NCI-H2029 (cell line): Measurements from ENCODE around the gene BTG3.
A peak's percentile ranks its signal among the peaks of the same experiment; 100 is the strongest.

ENCODE experiments used
- DNase-seq: peaks from one replicate; lab custom pipeline; 2025; lab: John Stamatoyannopoulos, UW

The BTG3 gene, protein sequence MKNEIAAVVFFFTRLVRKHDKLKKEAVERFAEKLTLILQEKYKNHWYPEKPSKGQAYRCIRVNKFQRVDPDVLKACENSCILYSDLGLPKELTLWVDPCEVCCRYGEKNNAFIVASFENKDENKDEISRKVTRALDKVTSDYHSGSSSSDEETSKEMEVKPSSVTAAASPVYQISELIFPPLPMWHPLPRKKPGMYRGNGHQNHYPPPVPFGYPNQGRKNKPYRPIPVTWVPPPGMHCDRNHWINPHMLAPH

DNA sequence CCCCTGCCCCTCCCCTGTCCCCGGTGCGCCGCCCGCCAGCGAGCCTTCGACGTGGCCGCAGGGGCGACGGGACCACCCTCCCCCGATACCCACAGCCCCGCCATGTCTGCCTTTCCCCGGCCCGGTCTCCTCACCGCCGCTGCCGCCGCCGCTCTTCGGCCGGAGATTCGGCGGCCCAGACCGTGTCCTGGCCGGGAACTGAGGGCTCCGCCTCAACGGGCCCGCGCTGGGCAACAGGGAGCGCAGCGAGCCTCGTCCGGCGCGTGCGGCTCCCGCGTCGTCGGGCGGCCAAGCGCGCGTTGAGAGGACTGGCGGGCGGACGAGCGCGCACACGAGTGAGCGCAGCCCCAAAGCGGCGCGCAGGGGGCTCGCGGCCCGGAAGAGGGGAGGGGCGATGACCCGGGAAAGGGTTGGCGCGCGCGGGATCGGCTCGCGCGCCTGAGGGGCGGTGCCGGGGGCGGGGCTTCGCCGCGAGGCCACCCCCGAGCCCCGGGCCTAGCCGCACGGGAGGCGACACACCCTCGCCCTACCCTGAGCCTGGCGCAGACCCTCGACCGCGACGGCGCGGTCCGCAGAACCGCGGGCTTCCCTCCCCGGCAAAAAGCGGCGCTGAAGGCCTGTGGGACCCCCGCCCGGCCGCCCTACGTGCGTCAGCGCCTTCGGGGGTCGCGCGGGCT is at the start of gene BTG3:
Gene BTG3 (minus strand): TSS at position 337 of the 677 bp plus-strand sequence. CDS start 3,757 bp downstream, outside the sequence.
- peak; percentile 73 for DNase-seq

DNA sequence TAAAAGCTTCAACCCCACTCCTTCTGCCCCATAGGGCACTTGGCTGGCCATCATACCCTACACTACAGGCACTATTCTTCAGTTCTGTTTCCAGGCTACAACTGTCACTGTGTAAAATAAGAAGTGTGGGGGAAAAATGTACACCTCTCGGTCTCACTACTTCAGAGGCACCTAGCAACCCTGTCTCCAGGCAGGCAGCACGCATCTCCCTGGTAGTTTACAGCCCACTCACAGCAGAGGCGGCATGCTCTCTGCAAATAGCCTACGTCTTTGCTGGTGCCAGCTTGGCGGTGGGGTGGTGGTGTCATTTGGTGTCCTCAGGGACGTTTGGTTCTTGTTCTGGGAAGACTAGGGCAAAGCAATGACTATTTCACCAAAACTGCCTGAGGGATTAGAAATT is 48.2 kb upstream of the BTG3 start:
- no peak for DNase-seq

DNA sequence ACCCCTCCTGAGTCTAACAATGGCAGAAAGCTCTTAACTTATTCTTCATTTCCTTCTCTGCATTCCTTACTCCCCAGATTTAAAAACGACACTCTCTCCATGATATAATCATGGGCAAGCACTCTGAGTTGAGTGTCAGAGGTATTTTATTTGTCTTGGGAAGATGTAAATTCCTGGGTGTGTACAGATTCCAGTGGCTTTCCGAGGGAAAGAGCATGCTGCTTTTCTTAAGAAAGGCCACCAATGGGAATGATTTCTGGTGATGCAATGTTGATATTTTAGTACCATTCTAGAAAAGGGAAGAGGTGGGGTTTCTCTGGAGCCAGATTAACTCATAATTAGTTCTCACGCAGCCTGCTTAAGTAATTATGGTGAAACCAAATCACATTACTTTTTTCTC is 47.8 kb upstream of the BTG3 start:
- DNase-seq, result no peak

DNA sequence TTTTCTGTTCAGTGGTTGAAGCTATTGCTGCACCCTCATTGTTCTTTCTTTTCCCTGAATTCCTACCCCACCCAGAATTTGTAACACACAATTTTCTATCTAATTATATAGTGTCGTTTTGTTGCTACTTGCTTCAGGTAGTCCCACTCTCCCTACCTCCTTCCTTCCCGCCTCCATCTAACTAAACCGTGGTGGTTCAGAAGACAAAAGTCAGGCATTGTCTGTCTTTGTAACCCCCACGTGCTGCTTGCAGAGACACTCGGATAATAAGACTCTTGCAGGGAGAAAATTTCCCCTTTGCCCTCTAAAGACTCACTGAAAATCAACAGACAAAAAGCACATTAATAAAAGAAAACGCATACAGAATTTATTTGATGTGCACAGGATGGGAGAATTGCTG is 46.2 kb upstream of the BTG3 start:
- no peak for DNase-seq

DNA sequence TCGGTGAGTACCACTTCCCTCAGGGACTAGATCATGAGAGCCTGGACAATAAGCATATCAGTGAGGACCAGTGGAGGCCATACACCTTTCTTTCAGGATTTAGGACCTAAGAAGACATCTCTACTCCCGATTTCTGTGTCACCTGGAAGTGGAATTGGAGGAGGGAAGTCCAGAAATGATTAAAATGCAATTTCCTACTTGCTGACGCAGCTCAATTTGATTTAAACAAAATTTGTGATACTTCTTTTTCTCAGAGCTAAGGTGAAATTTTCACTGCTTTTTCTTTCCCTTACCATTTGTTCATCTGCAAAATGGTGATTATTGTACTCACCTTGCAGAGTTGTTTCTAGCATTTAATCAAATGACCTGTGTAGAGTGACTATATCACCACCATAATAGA is 38.8 kb upstream of the BTG3 start:
- no peak for DNase-seq

DNA sequence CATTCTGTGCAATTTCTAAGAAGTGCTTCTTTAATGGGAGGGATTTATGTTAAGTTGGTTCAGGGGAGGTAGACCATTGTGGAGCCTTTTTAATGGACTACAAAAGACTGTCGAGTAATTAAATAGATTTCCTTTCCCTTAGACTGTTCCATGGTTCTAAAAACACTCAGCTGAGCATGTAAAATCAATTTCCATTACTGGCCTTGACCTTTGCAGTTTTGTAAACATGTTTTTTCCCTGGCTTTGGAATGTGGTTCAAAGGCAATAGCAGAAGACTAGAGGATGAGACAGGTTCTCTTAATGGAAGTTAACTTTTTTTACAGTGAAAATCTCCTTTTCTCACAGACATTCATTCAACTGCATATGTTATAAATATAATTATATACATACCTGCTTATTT is 37.6 kb upstream of the BTG3 start:
- DNase-seq, result no peak

DNA sequence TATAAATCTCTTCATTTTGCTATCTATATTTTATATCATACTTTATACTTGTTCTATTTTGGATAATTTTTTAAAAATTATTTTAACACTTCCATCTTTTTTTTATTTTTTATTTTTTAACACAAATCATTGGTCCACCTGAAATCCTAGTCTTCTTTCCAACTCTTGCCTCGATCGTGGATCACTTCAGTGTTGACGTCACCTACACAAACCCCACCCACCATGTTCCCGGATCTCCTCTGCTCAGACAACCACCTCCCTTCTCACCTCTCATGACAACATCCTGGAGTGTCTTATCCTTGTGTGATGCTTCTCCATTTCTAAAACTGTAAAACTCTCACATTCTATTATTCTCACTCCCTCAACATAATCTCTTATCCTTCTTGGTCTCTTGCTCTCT is 34.1 kb upstream of the BTG3 start:
- no peak for DNase-seq

DNA sequence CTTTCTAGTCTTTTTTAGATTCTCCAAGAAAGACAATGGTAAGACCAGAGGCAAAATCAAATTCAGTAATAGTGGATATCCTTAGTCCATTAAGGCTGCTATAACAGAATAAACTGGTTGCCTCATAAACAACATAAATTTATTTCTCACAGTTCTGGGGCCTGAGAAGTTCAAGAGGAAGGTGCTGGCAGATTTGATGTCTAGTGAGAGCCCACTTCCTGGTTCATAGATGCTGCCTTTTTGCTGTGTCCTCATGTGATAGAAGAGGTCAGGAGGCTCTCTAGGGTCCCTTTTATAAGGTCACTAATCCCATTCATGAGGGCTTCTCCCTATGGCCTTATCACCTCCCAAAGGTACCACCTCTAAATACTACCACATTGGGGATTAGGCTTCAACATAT is 31.5 kb upstream of the BTG3 start:
- no peak for DNase-seq

DNA sequence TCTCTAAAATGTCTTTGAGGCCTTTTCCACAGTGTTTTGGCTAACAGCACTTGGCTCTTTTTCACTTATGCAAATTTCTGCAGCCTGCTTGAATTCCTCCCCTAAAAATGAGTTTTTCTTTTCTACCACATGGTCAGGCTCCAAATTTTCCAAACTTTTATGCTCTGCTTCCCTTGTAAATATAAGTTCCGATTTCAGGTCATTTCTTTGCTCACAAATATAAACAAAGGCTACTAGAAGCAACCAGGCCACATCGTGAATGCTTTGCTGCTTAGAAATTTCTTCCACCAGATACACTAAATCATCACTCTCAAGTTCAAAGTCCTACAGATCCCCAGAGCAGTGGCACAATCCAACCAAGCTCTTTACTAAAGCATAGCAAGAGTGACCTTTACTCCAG is 28.1 kb upstream of the BTG3 start:
- no peak for DNase-seq

DNA sequence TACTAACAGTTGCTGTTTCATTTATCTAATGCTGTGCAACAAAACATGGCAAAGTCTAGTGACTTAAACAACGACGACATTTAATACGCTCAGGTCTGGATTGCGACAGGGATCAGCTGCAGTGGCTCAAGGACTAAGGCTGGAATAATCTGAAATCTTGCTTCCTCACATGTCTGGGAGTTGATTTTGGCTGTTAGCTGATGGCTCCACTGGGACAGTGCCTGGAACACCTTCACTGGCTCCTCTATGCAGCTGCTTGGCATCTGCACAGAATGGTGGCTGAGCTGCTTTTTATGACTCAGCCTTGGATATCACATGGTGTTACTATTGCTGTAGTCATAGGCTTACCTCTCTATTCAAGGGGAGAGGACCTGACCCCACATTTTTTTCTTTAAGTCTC is 24.0 kb upstream of the BTG3 start:
- no peak for DNase-seq

DNA sequence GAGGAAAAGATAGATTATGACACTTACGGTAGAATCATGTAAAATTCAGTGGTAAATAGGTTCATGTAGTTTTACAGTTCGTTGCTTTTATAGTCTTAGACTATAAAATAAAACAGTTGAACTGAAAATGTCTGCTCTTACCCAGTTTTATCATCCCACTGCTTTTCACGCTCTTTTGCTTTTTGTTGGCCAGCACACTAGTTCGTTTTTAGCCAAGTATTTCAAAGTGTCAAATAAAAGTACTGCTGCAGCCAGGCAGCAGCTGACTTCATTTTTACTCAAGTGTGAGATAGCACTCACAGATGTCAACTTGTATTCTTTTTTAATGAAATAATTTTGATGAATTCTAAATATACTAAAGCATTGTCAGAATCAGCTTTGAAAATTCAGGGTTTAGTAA is 18.5 kb upstream of the BTG3 start:
- DNase-seq, result no peak

DNA sequence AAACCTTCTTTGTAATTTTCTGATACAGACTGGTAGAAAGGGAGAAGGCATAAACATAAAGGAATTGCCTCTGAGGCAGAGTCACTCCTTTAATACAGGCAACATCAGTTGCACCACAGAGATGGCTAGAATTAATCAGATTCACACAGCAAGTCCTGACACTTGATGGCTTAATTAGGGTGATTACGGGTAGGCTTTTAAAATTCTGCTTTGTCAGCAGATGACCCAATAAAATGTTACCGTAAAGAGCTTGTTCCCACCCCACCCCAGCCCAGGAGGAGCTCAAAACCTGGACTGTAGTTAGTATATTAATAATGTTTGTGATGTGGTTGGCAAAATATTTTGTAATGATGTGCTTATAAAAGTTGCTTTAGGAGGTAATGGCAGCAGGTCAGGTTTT is 9.3 kb upstream of the BTG3 start:
- no peak for DNase-seq

DNA sequence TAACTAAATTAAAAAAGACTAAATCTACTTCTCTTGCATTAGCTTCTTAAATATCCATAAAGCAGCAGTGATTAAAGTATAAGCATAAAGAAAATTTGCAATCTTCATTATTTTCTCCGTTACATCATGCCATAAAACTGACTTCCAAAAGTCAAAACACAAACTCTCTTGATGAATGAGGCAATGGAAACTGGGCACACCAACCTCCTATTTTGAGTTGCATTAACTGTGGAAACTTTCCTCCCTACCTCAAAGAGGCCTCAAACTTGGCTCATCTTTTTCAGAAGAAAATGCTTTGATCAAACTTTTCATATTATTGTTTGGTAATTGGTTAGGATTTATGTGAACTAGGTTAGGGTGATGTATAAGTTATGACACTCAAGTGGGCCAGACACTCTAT is 4.1 kb upstream of the BTG3 start:
- no peak for DNase-seq

DNA sequence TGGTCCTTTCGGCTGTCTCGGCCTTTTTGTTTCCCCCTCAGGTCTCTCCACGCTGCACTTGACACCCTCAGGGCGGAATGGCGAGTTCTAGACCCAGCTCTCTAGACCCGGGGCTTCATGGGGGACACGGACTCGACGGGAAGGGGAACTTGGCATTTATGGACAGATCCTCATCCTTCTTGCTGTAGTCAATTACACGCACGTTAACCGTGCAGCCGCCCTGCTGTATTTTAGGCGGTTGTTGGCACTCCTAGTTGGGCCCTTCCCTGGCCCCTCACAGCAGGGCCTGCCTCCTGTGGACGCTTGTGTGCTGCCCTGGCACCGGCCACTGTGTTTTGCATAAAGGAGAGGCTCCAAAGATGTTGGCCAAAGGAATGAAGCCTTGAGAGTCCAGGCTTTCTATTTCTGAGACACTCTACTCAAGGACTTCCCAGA is 558 bp upstream of the BTG3 start:
- DNase-seq, result peak; percentile 14

DNA sequence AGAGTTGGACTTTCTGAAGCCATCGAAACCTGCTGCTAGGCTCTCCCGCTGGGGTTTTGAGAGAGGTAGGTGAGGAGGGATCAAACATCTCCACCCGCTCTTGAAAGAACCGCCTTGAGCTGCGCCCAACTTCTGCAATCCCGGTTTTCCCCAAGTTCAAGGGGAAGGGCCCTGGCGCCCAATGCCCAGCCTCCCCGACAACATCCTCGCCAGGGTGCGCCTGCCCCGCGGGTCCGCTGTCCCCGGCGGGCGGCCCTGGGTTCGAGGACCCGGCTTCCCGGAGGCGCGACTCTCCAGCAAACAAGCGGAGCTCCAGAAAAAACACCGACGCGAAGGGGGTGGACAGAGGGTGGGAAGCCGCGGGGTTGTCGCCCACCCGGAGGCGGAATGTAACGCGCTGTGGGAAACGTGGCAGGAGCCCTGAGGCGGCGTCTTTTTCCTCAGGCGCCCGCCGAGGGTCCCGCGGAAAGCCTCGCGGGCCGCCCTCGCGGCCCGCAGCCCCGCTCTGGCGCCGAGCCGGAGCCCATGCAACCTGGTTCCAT is 607 bp downstream of the BTG3 start:
- DNase-seq, result no peak

DNA sequence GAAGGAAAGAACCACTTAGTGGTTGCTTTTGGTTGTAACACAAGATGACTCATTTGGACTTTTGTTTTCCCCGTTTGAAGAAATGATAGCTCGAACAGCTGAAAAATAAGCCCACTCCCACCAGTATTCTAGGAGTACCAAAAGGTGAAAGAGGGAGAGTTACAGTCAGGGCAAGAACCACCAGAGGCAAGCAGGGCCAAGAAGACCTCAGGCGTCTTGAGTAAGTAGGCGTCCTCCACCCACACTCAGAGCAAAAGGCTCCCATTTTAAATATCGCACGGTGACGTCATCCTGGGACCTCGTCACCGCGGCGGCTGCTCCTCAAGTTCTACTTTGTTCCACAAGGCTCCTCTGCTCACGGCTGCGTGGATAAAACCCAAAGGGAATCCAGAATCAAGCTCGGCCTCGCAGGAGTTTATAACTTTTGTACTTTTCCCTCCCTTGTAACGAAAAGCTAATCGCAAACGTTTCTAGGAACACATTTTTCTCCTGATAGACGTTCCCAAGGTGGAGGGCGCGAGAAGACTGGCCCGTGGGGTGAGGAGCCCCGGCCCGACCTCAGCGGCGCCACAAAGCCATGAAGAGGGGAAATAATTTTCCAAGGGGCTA is 1.2 kb downstream of the BTG3 start:
- peak; percentile 73 for DNase-seq

DNA sequence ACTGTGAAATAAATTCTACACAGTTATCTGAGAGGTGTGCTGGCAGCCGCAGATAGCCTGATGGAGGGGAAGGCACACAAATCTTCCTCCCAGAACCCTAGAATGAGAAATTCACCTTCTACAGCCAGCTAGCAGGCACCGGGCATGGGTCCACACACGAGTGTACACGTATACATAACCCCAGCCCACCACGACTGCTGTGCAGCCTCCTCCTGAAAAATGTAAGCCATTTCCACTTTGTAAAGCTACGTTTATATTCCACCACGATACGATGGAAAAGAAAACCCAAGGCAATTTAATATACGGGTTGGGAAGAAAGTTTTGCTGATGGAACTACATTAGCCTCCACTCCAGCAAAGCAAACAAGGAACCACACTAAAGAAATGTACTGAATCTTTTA is 1.8 kb downstream of the BTG3 start:
- no peak for DNase-seq

DNA sequence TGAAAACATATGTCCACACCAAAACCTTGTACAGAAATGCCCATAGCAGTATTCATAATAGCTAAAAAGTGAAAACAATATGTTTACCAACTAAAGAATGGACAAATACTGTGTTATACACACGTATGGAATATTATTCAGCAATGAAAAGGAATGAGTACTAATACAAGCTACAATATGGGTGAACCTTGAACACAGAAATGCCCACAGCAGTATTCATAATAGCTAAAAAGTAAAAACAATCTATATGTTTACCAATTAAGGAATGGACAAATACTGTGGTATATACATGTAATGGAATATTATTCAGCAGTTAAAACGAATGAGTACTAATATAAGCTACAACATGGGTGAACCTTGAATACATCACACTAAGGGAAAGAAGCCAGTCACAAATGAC is 3.0 kb downstream of the BTG3 start:
- no peak for DNase-seq

DNA sequence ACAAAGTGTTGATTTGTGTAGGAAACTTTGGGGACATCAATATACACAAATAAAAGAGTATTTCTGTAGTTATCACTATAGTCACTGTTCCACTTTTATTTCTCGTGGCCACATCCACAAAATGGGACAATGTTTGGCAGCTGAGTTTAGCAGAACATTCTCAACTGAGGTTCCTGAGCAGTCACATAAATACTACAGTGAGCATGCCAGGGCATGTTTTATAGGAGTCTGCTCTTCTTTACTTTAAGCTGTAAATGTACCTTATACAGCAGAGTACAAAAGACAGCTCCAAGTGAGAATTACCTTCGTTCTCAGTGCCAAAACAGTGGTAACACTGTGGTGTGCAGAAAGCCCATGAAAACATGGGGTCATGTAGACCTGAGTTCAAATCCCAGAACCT is 5.0 kb downstream of the BTG3 start:
- DNase-seq, result no peak

DNA sequence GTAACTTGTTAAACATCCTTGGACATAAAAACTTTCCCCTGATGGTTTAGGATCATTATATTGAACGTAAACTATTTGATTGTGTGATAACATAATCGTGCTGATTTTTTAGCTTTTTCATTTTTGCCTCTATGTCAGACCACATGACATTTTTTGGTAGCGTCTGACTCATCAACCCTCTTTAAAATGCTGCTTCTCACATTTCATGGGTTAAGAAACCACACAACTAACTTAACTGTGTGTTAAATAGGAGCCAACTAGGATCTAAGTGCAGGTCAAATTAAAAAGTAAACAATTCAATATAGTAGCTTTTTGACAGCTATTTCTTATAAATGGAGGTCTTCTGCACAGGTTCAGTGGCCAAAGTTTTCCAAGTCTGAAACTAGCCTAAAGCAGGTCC is 9.8 kb downstream of the BTG3 start:
- DNase-seq, result no peak

DNA sequence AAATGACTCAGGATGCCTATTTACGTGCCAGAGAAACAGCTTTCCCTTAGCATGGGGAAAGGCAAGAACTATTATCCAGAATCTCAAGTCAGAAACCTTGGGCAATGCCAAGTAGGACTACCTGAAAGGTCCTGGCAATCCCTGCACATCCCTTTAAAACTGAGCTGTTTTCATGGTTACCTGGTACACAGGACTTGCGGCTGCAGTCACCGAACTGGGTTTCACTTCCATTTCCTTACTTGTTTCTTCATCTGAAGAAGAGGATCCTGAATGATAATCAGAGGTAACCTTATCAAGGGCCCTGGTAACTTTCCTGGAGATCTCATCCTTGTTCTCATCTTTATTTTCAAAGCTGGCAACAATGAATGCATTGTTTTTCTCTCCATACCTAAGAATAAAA is 14.3 kb downstream of the BTG3 start:
- no peak for DNase-seq

DNA sequence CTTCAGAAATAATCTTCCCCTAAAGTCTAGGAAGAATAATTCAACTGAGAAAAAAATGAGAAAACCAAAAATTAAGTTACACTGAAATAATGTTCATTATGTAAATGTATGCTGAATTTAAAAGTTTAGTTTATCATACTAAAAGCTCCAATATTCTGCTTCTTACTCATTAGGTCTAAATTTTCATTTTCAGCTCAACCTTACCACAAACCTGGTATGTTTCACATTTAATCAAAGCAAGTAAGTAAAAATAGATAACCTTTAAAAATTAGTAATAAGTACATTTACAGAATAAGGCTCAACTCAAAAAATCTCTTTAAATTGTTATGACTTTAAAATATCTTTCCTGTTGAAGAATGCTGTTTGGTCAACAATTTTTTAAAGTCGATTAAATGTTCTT is 15.0 kb downstream of the BTG3 start:
- no peak for DNase-seq

DNA sequence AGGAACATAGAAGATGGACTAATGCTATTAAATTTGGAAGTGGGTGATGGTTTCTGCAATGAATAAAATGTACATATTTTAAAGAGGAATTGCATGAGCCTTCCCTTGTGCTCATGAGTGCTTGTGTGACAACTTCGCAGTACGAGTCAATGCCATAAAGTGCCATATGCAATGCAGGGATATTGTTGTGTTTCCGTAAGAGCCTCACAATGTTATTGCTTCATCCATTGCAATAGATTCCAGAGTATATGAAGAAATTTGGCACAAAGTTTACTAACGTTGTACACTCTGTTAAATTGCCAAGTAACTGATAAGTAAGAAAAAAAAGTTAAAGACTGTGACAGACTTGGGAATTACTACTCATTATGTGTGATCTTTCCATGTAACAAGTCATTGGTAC is 22.3 kb downstream of the BTG3 start:
- DNase-seq, result no peak
